Keratinocyte (primary cell): ENCODE results near the gene PDE11A. TPM values are rescaled to one million over a fixed set of nuclear protein-coding genes. Genes with fewer than 3 reads are reported as not detected.

Experiments
- DNase-seq: peaks from one replicate; pipeline ENCODE4 v3.0.0-alpha.2; 2011; ENCODE audit warnings: low read depth, missing footprints, low spot score
- FAIRE-seq: peaks from 2 replicates; lab custom pipeline; 2011; peaks lifted over from hg19 to GRCh38; lab: Jason Lieb, UNC
- H2AFZ ChIP-seq: 2 replicates; pipeline ENCODE4 v1.6.0; 2012; ENCODE audit warnings: low read length, control low read depth, inconsistent platforms; ENCODE audit not compliant: control insufficient read depth
- H3K27ac ChIP-seq: 2 replicates; pipeline ENCODE4 v1.5.1; 2011; ENCODE audit warnings: low read length; ENCODE audit not compliant: control insufficient read depth, insufficient read depth
- H3K27me3 ChIP-seq: 3 replicates; pipeline ENCODE4 v1.6.0; 2011; ENCODE audit warnings: low read length; ENCODE audit not compliant: control insufficient read depth, insufficient read depth; ENCODE audit errors: extremely low read depth
- H3K36me3 ChIP-seq, 2 experiments: 2 replicates in 1 of 2; 3 replicates in 1 of 2; pipeline ENCODE4 v1.5.1; 2011; ENCODE audit warnings: low read length in 2 of 2, mild to moderate bottlenecking in 1 of 2; ENCODE audit not compliant: control insufficient read depth in 2 of 2, insufficient read depth in 2 of 2; ENCODE audit errors: extremely low read depth in 1 of 2
- H3K4me1 ChIP-seq: 3 replicates; pipeline ENCODE4 v1.5.1; 2011; ENCODE audit warnings: low read length; ENCODE audit not compliant: control insufficient read depth, insufficient read depth; ENCODE audit errors: extremely low read depth
- H3K4me2 ChIP-seq: 3 replicates; pipeline ENCODE4 v1.6.0; 2011; ENCODE audit warnings: low read depth, low read length; ENCODE audit not compliant: control insufficient read depth, insufficient read depth; ENCODE audit errors: extremely low read depth
- H3K4me3 ChIP-seq, 3 experiments: fragments of 200-600 bp in 1 of 3; sonication (generic) in 1 of 3; 2 replicates in 2 of 3; 3 replicates in 1 of 3; pipeline ENCODE4 v1.5.1; 2011 to 2016; ENCODE audit warnings: low read length in 3 of 3, mild to moderate bottlenecking in 3 of 3, control low read depth in 2 of 3, inconsistent platforms in 1 of 3, low read depth in 1 of 3, mixed read lengths in 1 of 3, mixed run types in 1 of 3, moderate library complexity in 1 of 3; ENCODE audit not compliant: control insufficient read depth in 2 of 3, insufficient read depth in 2 of 3; ENCODE audit errors: extremely low read depth in 1 of 3
- H3K79me2 ChIP-seq: 2 replicates; pipeline ENCODE4 v1.6.0; 2012; ENCODE audit warnings: low read length; ENCODE audit not compliant: control insufficient read depth, insufficient read depth
- H3K9ac ChIP-seq: 3 replicates; pipeline ENCODE4 v1.6.0; 2011; ENCODE audit warnings: low read length; ENCODE audit not compliant: control insufficient read depth, insufficient read depth; ENCODE audit errors: extremely low read depth
- H3K9me1 ChIP-seq: 3 replicates; pipeline ENCODE4 v1.6.0; 2011; ENCODE audit warnings: low read length; ENCODE audit not compliant: control insufficient read depth, insufficient read depth; ENCODE audit errors: extremely low read depth
- H3K9me3 ChIP-seq: 2 replicates; pipeline ENCODE4 v1.5.1; 2012; ENCODE audit warnings: low read depth, low read length; ENCODE audit not compliant: control insufficient read depth
- H4K20me1 ChIP-seq: 3 replicates; pipeline ENCODE4 v1.6.0; 2011; ENCODE audit warnings: low read length; ENCODE audit not compliant: control insufficient read depth, insufficient read depth; ENCODE audit errors: extremely low read depth
- CTCF ChIP-seq, 3 experiments: IDR thresholded peaks in 1 of 3; conservative IDR thresholded peaks in 1 of 3; optimal IDR thresholded peaks in 1 of 3; 2 replicates in 2 of 3; 3 replicates in 1 of 3; pipeline versions ENCODE3 to v1.5.1; 2011; ENCODE audit warnings: low read length in 3 of 3, mild to moderate bottlenecking in 3 of 3, moderate library complexity in 2 of 3, control low read depth in 1 of 3, inconsistent platforms in 1 of 3; ENCODE audit not compliant: insufficient read depth in 2 of 3; ENCODE audit errors: extremely low read depth in 1 of 3
- EZH2 ChIP-seq: IDR thresholded peaks from one replicate; pipeline ENCODE4 v1.6.1; 2012; ENCODE audit warnings: inconsistent platforms, mild to moderate bottlenecking, low read length, moderate library complexity
- dilution Hi-C: fragments of 300-500 bp; cut with MboI; formaldehyde crosslinking; loops from one replicate; pipeline ENCODE4 v1.7.0; 2020; ENCODE audit warnings: low sequenced_read_pairs; ENCODE audit not compliant: extremely low pct_ligation_motif_present
- polyA plus RNA-seq, 5 experiments: library from polyadenylated mRNA; depleted of rRNA in 3 of 5; stranded (reverse) in 3 of 5; stranded (forward) in 1 of 5; unstranded in 1 of 5; fragments of >200 nt; gene quantifications; 1 replicate in 1 of 5; 2 replicates in 3 of 5; 3 replicates in 1 of 5; pipeline versions ENCODE4 v1.2.1 to v1.2.3, GENCODE V29; 2011 to 2012; ENCODE audit warnings: missing spikeins in 2 of 5, low read depth in 1 of 5, low replicate concordance in 1 of 5

PDE11A gene
- polyA plus RNA-seq, 1 donor (not counting 4 experiments of a cell fraction or from before 2014, with no cell fraction given) = 0.01 TPM

GRCh38 chr2:177886824-177887223 lies 185.8 kb downstream of the PDE11A start:
- H3K27me3 ChIP-seq = no peaks in the 10 kb centered on the region
- dilution Hi-C loops = no loop called here
- DNase-seq = no peak

DNA sequence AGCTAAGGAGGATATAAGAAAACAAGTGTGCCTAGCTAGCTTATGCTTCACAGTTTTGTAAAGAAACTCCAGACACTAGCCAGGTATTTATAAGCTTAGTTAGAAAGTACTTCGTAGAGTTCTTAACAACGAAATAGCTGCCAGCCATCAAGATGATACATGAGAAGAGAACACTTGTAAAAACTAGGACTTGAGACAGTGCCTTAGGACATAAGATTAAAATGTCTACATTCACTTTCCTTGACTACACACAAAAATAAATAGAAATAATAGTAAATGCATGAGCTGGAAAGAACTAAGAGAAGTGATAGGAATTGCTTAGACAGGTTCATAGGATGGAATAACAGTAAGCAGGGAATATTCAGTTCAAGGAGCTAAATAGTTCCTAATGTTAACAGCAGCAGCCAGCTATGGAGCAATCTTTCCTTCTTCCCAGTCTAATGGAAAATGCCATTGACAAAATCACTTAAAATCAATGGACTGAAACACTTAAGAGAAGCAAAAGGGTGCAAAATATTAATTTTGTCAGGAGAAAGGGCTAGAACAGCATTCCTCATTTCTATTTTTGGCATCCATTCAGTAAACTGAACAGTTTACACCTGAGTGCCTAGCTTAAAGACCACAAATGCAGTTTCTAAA lies 186.6 kb downstream of the PDE11A start:
- H3K9me3 ChIP-seq = no peaks in the 10 kb centered on the region
- no peak for FAIRE-seq
- dilution Hi-C loops = no loop called here
- H3K9me1 ChIP-seq = no peaks in the 10 kb centered on the region
- no peak overlapping the region for H3K27ac ChIP-seq
- TF ChIP-seq EZH2 = no peak
- no peak for TF ChIP-seq CTCF (optimal IDR thresholded peaks at IDR 0.05 in 1 of 3, IDR thresholded peaks at IDR 0.05 in 1 of 3, conservative IDR thresholded peaks at IDR 0.05 in 1 of 3; ENCODE audit: extremely low read depth in 1 of 3, insufficient read depth in 2 of 3, low read length in 3 of 3)
- DNase-seq = no peak
- H3K36me3 ChIP-seq = no peaks in the 10 kb centered on the region
- no peak overlapping the region for H3K4me2 ChIP-seq
- no peaks in the 10 kb centered on the region for H4K20me1 ChIP-seq
- no peaks in the 10 kb centered on the region for H3K79me2 ChIP-seq
- H3K27me3 ChIP-seq = no peaks in the 10 kb centered on the region
- no peaks in the 10 kb centered on the region for H3K4me1 ChIP-seq
- no peak overlapping the region for H3K9ac ChIP-seq
- H3K4me3 ChIP-seq = no peak overlapping the region
- no peak overlapping the region for H2AFZ ChIP-seq

More at GRCh38 chr2:177886824-177887223, 185.8 kb downstream of the PDE11A start:
- no peaks in the 10 kb centered on the region for H3K9me1 ChIP-seq
- no peaks in the 10 kb centered on the region for H4K20me1 ChIP-seq
- H2AFZ ChIP-seq = no peak overlapping the region
- TF ChIP-seq CTCF (optimal IDR thresholded peaks at IDR 0.05 in 1 of 3, IDR thresholded peaks at IDR 0.05 in 1 of 3, conservative IDR thresholded peaks at IDR 0.05 in 1 of 3; ENCODE audit: extremely low read depth in 1 of 3, insufficient read depth in 2 of 3, low read length in 3 of 3) (no peak), EZH2 (no peak)
- H3K9me3 ChIP-seq = no peaks in the 10 kb centered on the region
- no peak overlapping the region for H3K27ac ChIP-seq
- no peak for FAIRE-seq
- no peaks in the 10 kb centered on the region for H3K36me3 ChIP-seq
- no peaks in the 10 kb centered on the region for H3K4me1 ChIP-seq
- H3K79me2 ChIP-seq = no peaks in the 10 kb centered on the region
- H3K4me3 ChIP-seq = no peak overlapping the region
- H3K9ac ChIP-seq = no peak overlapping the region
- no peak overlapping the region for H3K4me2 ChIP-seq
